OCI-LY7 (cell line): Measurements from ENCODE around the gene SIK3.

ENCODE experiments used
- EZH2phosphoT487 ChIP-seq: fragments of 200-600 bp; sonication (generic); IDR thresholded peaks from 2 replicates; pipeline ENCODE4 v1.6.1; 2018; ENCODE audit warnings: low read depth, borderline replicate concordance, mild to moderate bottlenecking, mixed run types, antibody characterized with exemption, low read length, moderate library complexity, mixed read lengths
- TF ChIP-seq, protein P1 (sequence below): fragments of 200-600 bp; sonication (generic); conservative IDR thresholded peaks from 2 replicates; pipeline ENCODE4 v1.5.1; 2014; ENCODE audit warnings: mild to moderate bottlenecking, antibody characterized with exemption, low read length, moderate library complexity, mixed read lengths

DNA sequence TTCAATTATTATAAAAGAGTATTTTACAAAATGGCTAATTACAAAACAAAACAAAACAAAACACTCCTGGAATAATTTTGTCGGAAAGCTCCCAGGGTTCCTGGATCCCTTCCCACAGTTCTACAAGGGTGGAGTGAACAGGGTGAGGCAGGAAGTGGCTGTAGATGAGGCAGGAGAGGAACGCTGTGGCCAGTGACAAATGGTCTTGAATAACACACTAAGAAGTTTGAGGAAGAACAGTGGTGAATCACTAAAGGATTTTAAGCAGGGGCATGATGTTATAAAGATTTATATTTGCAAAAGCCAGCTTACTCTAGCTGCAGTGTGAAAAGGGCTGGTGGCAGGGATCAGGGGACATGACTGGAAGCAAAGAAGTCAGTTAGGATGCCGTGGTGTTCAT lies 227.0 kb downstream of the SIK3 start:
- TF ChIP-seq, protein P1, sequence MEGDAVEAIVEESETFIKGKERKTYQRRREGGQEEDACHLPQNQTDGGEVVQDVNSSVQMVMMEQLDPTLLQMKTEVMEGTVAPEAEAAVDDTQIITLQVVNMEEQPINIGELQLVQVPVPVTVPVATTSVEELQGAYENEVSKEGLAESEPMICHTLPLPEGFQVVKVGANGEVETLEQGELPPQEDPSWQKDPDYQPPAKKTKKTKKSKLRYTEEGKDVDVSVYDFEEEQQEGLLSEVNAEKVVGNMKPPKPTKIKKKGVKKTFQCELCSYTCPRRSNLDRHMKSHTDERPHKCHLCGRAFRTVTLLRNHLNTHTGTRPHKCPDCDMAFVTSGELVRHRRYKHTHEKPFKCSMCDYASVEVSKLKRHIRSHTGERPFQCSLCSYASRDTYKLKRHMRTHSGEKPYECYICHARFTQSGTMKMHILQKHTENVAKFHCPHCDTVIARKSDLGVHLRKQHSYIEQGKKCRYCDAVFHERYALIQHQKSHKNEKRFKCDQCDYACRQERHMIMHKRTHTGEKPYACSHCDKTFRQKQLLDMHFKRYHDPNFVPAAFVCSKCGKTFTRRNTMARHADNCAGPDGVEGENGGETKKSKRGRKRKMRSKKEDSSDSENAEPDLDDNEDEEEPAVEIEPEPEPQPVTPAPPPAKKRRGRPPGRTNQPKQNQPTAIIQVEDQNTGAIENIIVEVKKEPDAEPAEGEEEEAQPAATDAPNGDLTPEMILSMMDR, result no peak
- TF ChIP-seq EZH2phosphoT487, result no peak
